HG02981 (cell line): ENCODE measurements around the gene RFC4.
"Not testable (repeated sequence)": the region's sequence is repeated elsewhere in the genome, so short reads cannot be mapped to it uniquely, and the experiment has no call there.

Experiments used
- ATAC-seq: cut with Tn5 transposase; IDR thresholded peaks from one replicate; pipeline ENCODE4 v1.9.1; 2021; ENCODE audit warnings: mild to moderate bottlenecking, moderate library complexity; ENCODE audit not compliant: unreplicated experiment

The RFC4 gene

GRCh38 chr3:186825294-186825821 is 19.1 kb upstream of the RFC4 start:
- no peak for ATAC-seq

- no peak for ATAC-seq
Measured at GRCh38 chr3:186824430-186825139, 18.3 kb upstream of the RFC4 start.

GRCh38 chr3:186823386-186823785 is 17.1 kb upstream of the RFC4 start:
- ATAC-seq: no peak

GRCh38 chr3:186822388-186822759 is 16.1 kb upstream of the RFC4 start:
- ATAC-seq: not testable (repeated sequence)

- no peak for ATAC-seq
Measured at GRCh38 chr3:186821429-186822387, 15.4 kb upstream of the RFC4 start.

- no peak for ATAC-seq
Measured at GRCh38 chr3:186818956-186819355, 12.7 kb upstream of the RFC4 start.

GRCh38 chr3:186818516-186818915 is 12.2 kb upstream of the RFC4 start:
- no peak for ATAC-seq

- no peak for ATAC-seq
Measured at GRCh38 chr3:186815435-186815834, 9.2 kb upstream of the RFC4 start.

- ATAC-seq: no peak
Measured at GRCh38 chr3:186814100-186814499, 7.8 kb upstream of the RFC4 start.

- ATAC-seq: not testable (repeated sequence)
Measured at GRCh38 chr3:186811313-186811712, 5.0 kb upstream of the RFC4 start.

GRCh38 chr3:186810336-186810996 is 4.2 kb upstream of the RFC4 start:
- no peak for ATAC-seq

- ATAC-seq: no peak
Measured at GRCh38 chr3:186807231-186807630, 949 bp upstream of the RFC4 start.

- ATAC-seq: not testable (repeated sequence)
Measured at GRCh38 chr3:186803447-186803846, 2.8 kb downstream of the RFC4 start.

- no peak for ATAC-seq
Measured at GRCh38 chr3:186802701-186803100, 3.6 kb downstream of the RFC4 start.

GRCh38 chr3:186800285-186800684 is 6.0 kb downstream of the RFC4 start:
- no peak for ATAC-seq

GRCh38 chr3:186798239-186798874 is 7.9 kb downstream of the RFC4 start:
- ATAC-seq: no peak

- no peak for ATAC-seq
Measured at GRCh38 chr3:186790261-186790981, 15.9 kb downstream of the RFC4 start.

- no peak for ATAC-seq
Measured at GRCh38 chr3:186789554-186790260, 16.6 kb downstream of the RFC4 start.
